Esophagus squamous epithelium (tissue), 4 donors: Measurements from ENCODE around the gene APOC3.

Experiments
- CTCF ChIP-seq, 6 experiments: fragments of 450-650 bp in 4 of 6; fragments of 200-600 bp in 2 of 6; sonication (generic) in 2 of 6; IDR thresholded peaks; one replicate each; pipeline ENCODE4 v1.5.1; 2016 to 2019; ENCODE audit warnings: antibody characterized with exemption in 6 of 6, mild to moderate bottlenecking in 4 of 6, moderate library complexity in 4 of 6
- POLR2A ChIP-seq, 4 donors: fragments of 450-650 bp; IDR thresholded peaks; one replicate each; pipeline ENCODE4 v1.6.1; 2017; ENCODE audit warnings: antibody characterized with exemption in 4 of 4, mild to moderate bottlenecking in 4 of 4, moderate library complexity in 3 of 4

- TF ChIP-seq CTCF (IDR thresholded peaks at IDR 0.05) (no peak), POLR2A (IDR thresholded peaks at IDR 0.05) (no peak)
Observed at GRCh38 chr11:116819049-116819448, 10.7 kb upstream of the APOC3 start.
